Activated CD4-positive, alpha-beta T cell treated with anti-CD3 and anti-CD28 coated beads, Interleukin-2, amount 50 U/mL, for 16 hours (primary cell): Measurements from ENCODE around the gene DSCAM.
"Not testable (repeated sequence)": the region's sequence is repeated elsewhere in the genome, so short reads cannot be mapped to it uniquely, and the experiment has no call there.

ENCODE experiments used
- DNase-seq: peaks from one replicate; pipeline ENCODE4 v3.0.0-alpha.2; 2020

DSCAM gene

DNA sequence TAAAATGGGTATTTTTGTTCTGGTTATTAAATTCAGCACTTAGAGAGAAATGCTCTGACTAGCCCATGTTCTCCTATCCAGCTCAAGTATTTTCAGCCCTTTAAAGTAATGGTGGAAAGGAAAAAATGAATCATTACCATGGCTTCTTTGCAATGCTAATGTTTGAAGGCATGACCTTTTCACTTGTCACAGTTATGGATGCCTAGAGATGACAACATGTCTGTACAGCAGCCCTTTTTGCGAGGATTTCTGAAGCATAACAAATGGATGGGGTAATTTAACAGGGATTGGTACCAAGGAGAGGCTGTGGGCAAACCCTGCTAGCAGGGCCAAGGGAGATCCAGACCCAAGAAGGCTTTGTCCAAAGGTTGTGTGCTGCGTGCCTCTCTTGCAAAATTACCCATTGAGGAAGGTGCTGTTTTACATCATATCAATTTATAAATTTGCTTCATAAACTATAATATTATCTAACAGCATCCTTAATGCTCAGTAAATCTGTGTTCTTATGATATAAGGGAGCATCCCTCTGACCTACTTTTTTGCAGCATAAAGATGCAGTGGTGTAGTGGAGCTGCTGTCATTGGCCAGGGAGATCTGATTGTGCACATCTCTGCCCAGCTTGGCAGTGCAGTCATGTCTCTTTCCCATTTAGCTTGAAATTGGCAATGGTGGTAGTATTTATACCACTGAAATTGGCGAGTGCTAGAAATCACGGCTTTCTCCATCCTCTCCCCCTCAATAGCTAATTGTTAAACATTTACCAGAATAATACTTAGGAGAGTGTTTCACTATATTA is 652.6 kb downstream of the DSCAM start:
- DNase-seq: no peak

- DNase-seq: no peak
Observed at GRCh38 chr21:40191616-40192015, 655.3 kb downstream of the DSCAM start.

- no peak for DNase-seq
Observed at GRCh38 chr21:40191196-40191595, 655.8 kb downstream of the DSCAM start.

- no peak for DNase-seq
Observed at GRCh38 chr21:40187946-40188654, 658.9 kb downstream of the DSCAM start.

GRCh38 chr21:40187244-40187643 is 659.7 kb downstream of the DSCAM start:
- no peak for DNase-seq

DNA sequence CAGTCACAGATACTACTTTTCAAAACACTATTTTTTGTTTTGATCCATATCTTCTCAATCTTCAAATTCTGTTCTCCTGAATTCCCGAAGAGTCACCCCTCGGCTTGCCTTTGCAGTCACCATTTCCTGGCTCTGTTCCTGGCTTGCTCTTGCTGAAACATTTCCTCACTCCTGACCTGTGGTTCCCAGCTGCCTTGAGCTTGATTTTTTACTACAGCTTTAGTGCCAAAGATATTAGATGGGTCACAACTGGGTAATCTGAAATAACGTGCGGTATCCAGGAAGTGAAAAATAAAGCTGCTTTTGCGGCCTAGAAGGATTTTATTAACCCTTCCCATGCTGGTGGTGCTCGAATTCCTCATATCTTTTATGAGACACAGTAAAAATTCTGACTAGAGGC is 660.9 kb downstream of the DSCAM start:
- DNase-seq: no peak

DNA sequence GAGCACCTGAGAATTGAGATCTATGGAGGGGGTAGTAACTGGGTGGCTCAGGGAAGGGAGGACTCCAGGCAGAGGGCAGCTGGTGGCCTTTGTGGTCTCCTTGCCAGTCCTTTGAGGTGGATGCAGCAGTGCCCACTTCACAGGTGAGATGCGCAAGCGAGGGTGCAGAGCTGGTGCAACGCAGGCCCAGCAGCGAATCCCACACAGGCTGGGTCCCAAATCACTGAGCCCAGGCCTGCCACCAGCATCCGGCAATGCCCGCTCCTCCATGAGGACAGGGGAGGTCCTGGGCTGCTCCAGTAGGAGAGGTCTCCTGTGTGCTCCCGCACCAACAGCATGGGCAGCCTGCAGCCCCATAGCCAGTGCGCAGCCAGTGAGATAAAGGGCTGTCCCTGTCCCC is 661.8 kb downstream of the DSCAM start:
- DNase-seq: no peak

- DNase-seq: not testable (repeated sequence)
Observed at GRCh38 chr21:40182491-40182890, 664.5 kb downstream of the DSCAM start.

DNA sequence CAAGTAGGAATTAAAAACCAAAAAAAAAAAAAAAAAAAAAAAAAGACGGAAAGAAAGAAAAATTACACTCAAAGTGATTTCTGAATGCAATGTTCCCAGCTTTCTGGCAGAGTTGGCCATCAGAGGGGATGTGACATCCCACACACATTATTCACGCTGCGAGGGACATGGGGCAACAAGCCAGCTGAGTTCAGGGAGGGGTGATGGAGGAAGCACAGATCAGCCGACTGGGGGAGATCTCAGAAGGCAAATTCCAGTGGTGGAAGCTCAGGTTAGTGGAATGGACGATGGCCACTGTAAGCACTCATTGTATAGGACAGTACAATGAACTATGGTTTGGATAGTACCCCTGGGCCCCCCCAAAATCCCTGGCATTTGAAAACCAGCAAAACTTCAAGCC is 667.8 kb downstream of the DSCAM start:
- DNase-seq: no peak

- DNase-seq: no peak
Observed at GRCh38 chr21:40178726-40179125, 668.2 kb downstream of the DSCAM start.

GRCh38 chr21:40177979-40178378 is 669.0 kb downstream of the DSCAM start:
- no peak for DNase-seq

DNA sequence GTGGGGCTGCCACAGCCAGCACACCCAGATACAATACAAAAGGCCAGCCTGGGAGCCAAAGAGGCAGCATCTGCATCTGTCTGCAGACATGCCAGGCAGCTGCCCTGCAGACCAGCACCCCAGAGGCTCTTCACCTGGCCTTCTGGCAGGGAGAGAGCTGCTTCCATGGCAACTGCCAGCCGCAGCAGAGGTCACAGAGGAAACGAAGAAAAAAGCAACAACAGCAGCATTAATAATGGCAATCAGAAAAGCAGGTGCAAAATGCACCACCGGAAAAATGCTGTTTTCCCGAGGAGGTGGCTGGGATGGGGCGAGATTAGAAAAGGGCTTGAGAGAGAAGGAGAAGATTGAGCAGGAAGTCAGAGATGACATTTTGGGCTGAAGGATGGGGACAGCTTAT is 670.2 kb downstream of the DSCAM start:
- DNase-seq: no peak

DNA sequence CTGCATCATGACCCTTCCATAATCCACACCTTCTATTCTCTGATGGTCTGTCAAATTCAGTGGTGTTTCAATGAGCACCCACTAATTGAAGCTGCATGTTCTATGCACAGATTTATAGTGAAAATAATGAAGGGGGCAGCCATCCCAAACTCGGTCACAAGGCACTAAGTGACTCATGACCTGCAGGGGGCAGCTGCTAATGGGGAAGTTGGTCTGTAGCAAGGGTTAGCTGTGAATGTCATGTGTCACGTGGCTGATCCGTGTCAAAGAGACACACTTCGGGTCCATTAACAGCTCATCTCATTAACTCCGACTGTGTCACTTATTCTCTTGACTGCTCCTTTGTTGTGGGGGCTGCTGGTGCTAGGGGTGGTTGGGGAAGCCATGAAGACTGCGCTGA is 673.1 kb downstream of the DSCAM start:
- DNase-seq: no peak

GRCh38 chr21:40169971-40170370 is 677.0 kb downstream of the DSCAM start:
- DNase-seq: no peak

DNA sequence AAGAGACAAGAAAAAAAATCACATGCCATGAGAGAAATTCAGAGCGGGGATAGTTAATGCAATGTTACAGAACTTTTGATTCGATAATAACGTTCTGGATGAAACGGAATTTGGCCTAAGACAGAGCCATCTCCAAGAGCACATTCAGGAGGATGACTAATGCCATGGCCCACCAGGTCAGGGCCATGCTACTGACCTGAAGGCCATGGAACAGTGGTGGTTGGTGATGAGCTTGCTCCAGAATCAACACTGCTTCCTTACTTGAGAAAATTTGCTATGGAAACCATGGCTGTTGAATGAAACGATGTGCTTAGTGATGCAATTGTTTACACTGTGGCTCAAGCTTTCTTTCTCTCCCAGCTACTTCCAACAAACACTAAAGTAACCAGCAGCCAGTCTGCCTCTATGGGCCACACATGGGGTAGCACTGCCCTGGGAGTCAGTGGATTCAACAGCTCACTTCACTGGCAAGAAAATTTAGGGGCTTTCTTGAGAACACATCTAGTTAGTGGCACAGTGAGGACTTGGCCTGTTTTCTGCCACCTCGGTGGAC is 680.6 kb downstream of the DSCAM start:
- no peak for DNase-seq

GRCh38 chr21:40165773-40166070 is 681.2 kb downstream of the DSCAM start:
- no peak for DNase-seq

- DNase-seq: no peak
Observed at GRCh38 chr21:40164905-40165772, 681.8 kb downstream of the DSCAM start.

GRCh38 chr21:40162075-40162474 is 684.9 kb downstream of the DSCAM start:
- no peak for DNase-seq

GRCh38 chr21:40160911-40161310 is 686.0 kb downstream of the DSCAM start:
- no peak for DNase-seq

DNA sequence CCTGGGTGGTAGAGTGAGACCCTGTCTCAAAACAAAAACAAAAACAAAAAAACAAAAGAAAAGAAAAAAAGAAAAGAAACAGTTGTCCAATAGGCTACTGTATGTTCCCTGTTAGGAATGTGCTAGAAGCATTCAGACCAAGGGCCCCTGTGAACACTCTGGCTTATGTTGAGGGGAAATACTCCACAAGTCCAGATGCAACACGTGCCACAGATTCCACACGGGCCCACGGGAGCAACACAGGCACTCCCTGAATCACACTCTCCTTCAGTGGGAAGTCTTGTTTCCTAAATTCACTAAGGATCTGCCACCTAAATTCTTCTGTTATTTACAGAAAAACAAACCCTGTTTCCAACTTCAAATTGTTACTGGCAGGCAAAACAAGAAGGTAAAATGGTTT is 688.6 kb downstream of the DSCAM start:
- DNase-seq: no peak

DNA sequence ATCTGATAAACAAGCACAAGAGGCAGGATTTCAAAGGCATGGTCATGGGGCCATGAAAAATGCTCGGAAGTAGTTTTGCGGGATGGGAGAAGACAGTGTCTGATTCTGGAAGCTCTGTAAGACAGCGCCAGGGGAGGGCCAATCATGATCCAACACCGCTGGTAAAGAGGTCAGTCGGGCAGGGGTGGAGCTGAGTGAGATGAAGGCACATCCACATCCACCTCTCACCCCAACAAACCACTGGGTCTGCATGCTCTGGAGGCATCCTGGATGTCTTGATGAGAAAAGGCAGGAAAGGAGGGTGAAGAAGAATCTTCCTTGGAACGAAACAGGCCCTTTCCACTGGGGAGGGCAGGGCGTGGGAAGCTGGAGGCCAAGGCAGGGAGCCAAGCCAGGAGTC is 691.4 kb downstream of the DSCAM start:
- no peak for DNase-seq

- no peak for DNase-seq
Observed at GRCh38 chr21:40153351-40153750, 693.6 kb downstream of the DSCAM start.

DNA sequence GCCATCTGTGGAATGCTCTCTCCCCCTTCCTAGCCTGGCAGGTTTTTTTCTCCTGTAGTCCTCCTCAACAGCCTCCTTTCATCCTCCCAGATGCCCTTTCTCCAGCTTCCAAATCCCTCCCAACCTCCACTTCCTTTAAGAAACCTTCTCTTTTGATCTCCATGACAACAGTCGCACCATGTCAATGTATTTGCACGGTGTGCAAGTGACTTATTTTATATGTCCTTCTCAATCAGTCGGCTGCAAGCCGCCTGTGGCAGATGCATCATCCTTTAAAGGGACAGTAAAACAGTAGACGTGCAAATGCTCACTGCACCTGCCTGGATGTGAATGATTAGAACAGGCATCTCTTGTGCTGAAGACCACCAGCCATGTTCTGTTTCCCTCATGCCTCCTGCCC is 694.5 kb downstream of the DSCAM start:
- DNase-seq: no peak

- DNase-seq: no peak
Observed at GRCh38 chr21:40151611-40152010, 695.3 kb downstream of the DSCAM start.
